ENCODE results near the gene PPP1R9A.

GRCh38 chr7:94893661-94894060 is 13.7 kb upstream of the PPP1R9A start:
- TF ChIP-seq CTCF (conservative IDR thresholded peaks at IDR 0.05), result no peak
- no peak for TF ChIP-seq ZFX (IDR thresholded peaks at IDR 0.05)
